DOHH2 (cell line): ENCODE results near the gene YES1.
"Not testable (repeated sequence)": the region's sequence is repeated elsewhere in the genome, so short reads cannot be mapped to it uniquely, and the experiment has no call there.

Source experiments
- H3F3A ChIP-seq: fragments of 200-600 bp; sonication (generic), shearing (Covaris generic); 2 replicates; pipeline ENCODE4 v1.6.0; 2016; ENCODE audit warnings: antibody characterized with exemption, mild to moderate bottlenecking; ENCODE audit not compliant: control insufficient read depth, insufficient read depth
- H3K27ac ChIP-seq: fragments of 200-600 bp; sonication (generic); 2 replicates; pipeline ENCODE4 v1.5.1; 2014; ENCODE audit warnings: low read depth, mild to moderate bottlenecking, low read length, moderate library complexity
- H3K27me3 ChIP-seq: fragments of 200-600 bp; sonication (generic); 2 replicates; pipeline ENCODE4 v1.6.1; 2014; ENCODE audit warnings: mild to moderate bottlenecking, low read length, mixed read lengths; ENCODE audit not compliant: control insufficient read depth
- H3K36me3 ChIP-seq: fragments of 200-600 bp; sonication (generic); 2 replicates; pipeline ENCODE4 v1.6.1; 2014; ENCODE audit warnings: mild to moderate bottlenecking, low read length, moderate library complexity, mixed read lengths; ENCODE audit not compliant: control insufficient read depth
- H3K4me1 ChIP-seq: fragments of 200-600 bp; sonication (generic); 2 replicates; pipeline ENCODE4 v1.6.1; 2014; ENCODE audit warnings: mild to moderate bottlenecking, low read length, mixed read lengths; ENCODE audit not compliant: control insufficient read depth
- H3K4me2 ChIP-seq: fragments of 200-600 bp; sonication (generic); 2 replicates; pipeline ENCODE4 v1.6.0; 2014; ENCODE audit warnings: mild to moderate bottlenecking, low read length, moderate library complexity
- H3K4me3 ChIP-seq: fragments of 200-600 bp; sonication (generic); 2 replicates; pipeline ENCODE4 v1.5.1; 2014; ENCODE audit warnings: mild to moderate bottlenecking, low read length, mixed read lengths
- H3K79me2 ChIP-seq: fragments of 200-600 bp; sonication (generic); 2 replicates; pipeline ENCODE4 v1.6.1; 2014; ENCODE audit warnings: mild to moderate bottlenecking, low read length, mixed read lengths; ENCODE audit not compliant: control insufficient read depth
- H3K9me2 ChIP-seq: fragments of 200-600 bp; sonication (generic); replicated peaks from 2 replicates; pipeline ENCODE4 v1.6.1; 2014; ENCODE audit warnings: mild to moderate bottlenecking, low read length, mixed read lengths; ENCODE audit not compliant: control insufficient read depth
- H3K9me3 ChIP-seq: fragments of 200-600 bp; sonication (generic); 2 replicates; pipeline ENCODE4 v1.6.1; 2014; ENCODE audit warnings: antibody characterized with exemption, low read length, mixed read lengths; ENCODE audit not compliant: control insufficient read depth, insufficient read depth
- H4K20me1 ChIP-seq: fragments of 200-600 bp; sonication (generic); 2 replicates; pipeline ENCODE4 v1.6.0; 2014; ENCODE audit warnings: low read depth, mild to moderate bottlenecking, antibody characterized with exemption, low read length, moderate library complexity; ENCODE audit not compliant: control insufficient read depth, insufficient read depth
- EZH2phosphoT487 ChIP-seq: fragments of 200-600 bp; sonication (generic); IDR thresholded peaks from 2 replicates; pipeline ENCODE4 v1.6.1; 2017; ENCODE audit warnings: borderline replicate concordance, mild to moderate bottlenecking, antibody characterized with exemption, low read length, moderate library complexity, mixed read lengths
- TF ChIP-seq, protein P1 (sequence below): fragments of 200-600 bp; sonication (generic); IDR thresholded peaks from one replicate; pipeline ENCODE4 v1.5.1; 2014; ENCODE audit warnings: antibody characterized with exemption, mild to moderate bottlenecking, low read depth, low read length; ENCODE audit not compliant: poor library complexity, severe bottlenecking

The YES1 gene

DNA sequence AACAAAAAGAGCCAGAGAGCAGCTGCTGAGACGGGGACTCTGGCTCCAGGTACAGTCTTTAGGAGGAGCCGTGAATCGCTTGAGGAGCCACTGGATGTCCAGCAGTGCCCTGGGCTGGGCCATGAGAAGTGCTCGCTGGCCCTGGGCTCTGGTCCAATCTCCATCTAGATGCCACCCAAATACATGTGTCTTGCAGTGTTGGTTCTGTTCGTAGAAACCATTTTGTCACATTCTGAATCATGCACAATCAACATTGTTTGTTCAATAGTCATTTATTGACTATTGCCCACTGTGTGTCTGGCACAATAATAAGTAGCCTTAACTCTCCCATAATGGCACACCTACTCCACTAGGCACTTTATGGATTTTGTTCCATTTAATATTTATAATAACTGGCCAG lies 128.5 kb downstream of the YES1 start:
- H3K36me3 ChIP-seq, result peaks cover 3% of the 10 kb centered on the region; the same call in 1 of the 2 replicates
- 0 out of 2 replicates have a peak, but pooled peaks cover 3% of the 10 kb centered on the region for H3F3A ChIP-seq
- H3K9me2 ChIP-seq, result no peaks in the 10 kb centered on the region
- H3K9me3 ChIP-seq, result no peaks in the 10 kb centered on the region
- no peak overlapping the region for H3K27ac ChIP-seq
- H3K4me2 ChIP-seq, result no peak overlapping the region
- no peaks in the 10 kb centered on the region; the same call in 1 of the 2 replicates for H4K20me1 ChIP-seq
- no peaks in the 10 kb centered on the region for H3K79me2 ChIP-seq
- H3K4me3 ChIP-seq, result no peak overlapping the region
- H3K4me1 ChIP-seq, result no peaks in the 10 kb centered on the region
- TF ChIP-seq, protein P1, sequence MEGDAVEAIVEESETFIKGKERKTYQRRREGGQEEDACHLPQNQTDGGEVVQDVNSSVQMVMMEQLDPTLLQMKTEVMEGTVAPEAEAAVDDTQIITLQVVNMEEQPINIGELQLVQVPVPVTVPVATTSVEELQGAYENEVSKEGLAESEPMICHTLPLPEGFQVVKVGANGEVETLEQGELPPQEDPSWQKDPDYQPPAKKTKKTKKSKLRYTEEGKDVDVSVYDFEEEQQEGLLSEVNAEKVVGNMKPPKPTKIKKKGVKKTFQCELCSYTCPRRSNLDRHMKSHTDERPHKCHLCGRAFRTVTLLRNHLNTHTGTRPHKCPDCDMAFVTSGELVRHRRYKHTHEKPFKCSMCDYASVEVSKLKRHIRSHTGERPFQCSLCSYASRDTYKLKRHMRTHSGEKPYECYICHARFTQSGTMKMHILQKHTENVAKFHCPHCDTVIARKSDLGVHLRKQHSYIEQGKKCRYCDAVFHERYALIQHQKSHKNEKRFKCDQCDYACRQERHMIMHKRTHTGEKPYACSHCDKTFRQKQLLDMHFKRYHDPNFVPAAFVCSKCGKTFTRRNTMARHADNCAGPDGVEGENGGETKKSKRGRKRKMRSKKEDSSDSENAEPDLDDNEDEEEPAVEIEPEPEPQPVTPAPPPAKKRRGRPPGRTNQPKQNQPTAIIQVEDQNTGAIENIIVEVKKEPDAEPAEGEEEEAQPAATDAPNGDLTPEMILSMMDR, result no peak
- TF ChIP-seq EZH2phosphoT487, result no peak
- H3K27me3 ChIP-seq, result no peaks in the 10 kb centered on the region

DNA sequence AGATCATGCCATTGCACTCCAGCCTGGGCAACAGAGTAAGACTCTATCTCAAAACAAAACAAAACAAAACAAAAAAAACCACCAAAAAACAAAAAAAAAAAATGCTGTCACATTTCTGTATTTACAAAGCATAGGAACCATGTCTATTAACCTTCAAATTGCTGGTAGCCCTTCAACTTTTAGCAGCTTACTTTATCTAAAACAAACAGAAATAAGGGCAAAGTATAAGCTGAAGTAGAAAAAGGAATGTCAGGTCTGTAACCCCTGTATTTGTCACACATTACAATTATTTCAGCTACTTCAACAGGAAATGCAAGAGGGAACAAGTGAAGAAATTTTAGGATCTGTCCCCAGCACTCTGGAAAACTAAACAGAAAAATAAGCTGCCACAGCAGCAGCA lies 129.2 kb downstream of the YES1 start:
- Histone ChIP-seq H3K4me1 (no peaks in the 10 kb centered on the region), H3K4me3 (no peak overlapping the region), H3K9me2 (no peaks in the 10 kb centered on the region), H3F3A (peaks cover 6% of the 10 kb centered on the region; the same call in 1 of the 2 replicates), H3K4me2 (no peak overlapping the region), H3K27ac (no peak overlapping the region), H4K20me1 (no peaks in the 10 kb centered on the region; the same call in 1 of the 2 replicates), H3K27me3 (no peaks in the 10 kb centered on the region), H3K79me2 (no peaks in the 10 kb centered on the region), H3K9me3 (no peaks in the 10 kb centered on the region), H3K36me3 (peaks cover 3% of the 10 kb centered on the region; the same call in 1 of the 2 replicates)
- no peak for TF ChIP-seq EZH2phosphoT487
- TF ChIP-seq, protein P1, result no peak

DNA sequence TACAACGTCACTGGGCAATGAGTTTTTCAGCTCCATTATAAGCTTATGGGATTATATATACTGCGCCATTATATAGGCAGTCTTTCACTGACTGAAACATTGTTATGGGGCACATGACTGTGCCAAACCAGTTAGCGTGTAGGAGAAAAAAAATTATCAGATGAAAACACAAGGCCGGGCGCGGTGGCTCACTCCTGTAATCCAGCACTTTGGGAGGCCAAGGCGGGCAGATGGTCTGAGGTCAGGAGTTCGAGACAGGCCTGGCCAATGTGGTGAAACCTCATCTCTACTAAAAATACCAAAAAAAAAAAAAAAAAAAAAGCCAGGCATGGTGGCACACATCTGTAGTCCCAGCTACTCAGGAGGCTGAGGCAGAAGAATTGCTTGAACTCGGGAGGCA lies 129.6 kb downstream of the YES1 start:
- H3K27me3 ChIP-seq, H3K9me3 ChIP-seq, H3K79me2 ChIP-seq, H3K36me3 ChIP-seq, H3K4me1 ChIP-seq, H3F3A ChIP-seq, H3K27ac ChIP-seq, H3K4me3 ChIP-seq, H4K20me1 ChIP-seq, H3K9me2 ChIP-seq, H3K4me2 ChIP-seq: not testable (repeated sequence)

DNA sequence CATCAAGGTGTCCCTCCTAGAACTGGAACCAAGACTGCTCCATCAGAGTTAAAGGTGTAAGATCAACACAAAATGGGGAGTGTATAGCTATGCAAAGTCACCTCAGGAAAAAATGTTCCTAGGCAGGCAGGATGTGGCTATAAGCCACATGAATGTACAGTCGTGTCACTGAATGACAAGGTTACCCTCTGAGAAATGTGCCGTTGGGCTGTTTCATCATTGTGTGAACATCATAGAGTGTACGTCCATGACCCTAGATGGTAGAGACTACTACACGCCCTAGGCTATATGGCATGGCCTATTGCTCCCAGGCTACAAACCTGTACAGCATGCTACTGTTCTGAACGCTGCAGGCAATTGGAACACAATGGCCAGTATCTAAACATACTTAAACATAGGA lies 130.1 kb downstream of the YES1 start:
- H3K4me2 ChIP-seq, result no peak overlapping the region
- peaks cover 11% of the 10 kb centered on the region for H3F3A ChIP-seq

More for the DNA sequence above, 130.1 kb downstream of the YES1 start:
- Histone ChIP-seq H3K4me1 (no peaks in the 10 kb centered on the region), H3K27ac (no peak overlapping the region), H3K9me3 (no peaks in the 10 kb centered on the region), H3K27me3 (no peaks in the 10 kb centered on the region), H3K36me3 (peaks cover 7% of the 10 kb centered on the region; the same call in 1 of the 2 replicates), H3K9me2 (no peaks in the 10 kb centered on the region), H3K4me3 (no peak overlapping the region), H3K79me2 (no peaks in the 10 kb centered on the region), H4K20me1 (no peaks in the 10 kb centered on the region; the same call in 1 of the 2 replicates)
- TF ChIP-seq, protein P1, result no peak
